Natural killer cell (primary cell): Measurements from ENCODE around the gene SARS2. TPM values are rescaled to one million over a fixed set of nuclear protein-coding genes. Genes with fewer than 3 reads are reported as not detected.

ENCODE experiments used
- ATAC-seq, 3 donors: fragments of 150-1000 bp in 2 of 3; fragments of 200-7000 bp in 1 of 3; cut with Tn5 transposase; 1 replicate in 1 of 3; 2 replicates in 2 of 3; pipeline ENCODE4 v1.10.0; 2021; ENCODE audit warnings: mild to moderate bottlenecking in 2 of 3, moderate library complexity in 2 of 3
- DNase-seq, 2 donors: peaks; one replicate each; pipeline versions ENCODE4 v3.0.0 to v3.0.0-alpha.2; 2013 to 2021; ENCODE audit warnings: mixed read lengths in 1 of 2
- H3K27ac ChIP-seq: one replicate; pipeline ENCODE4 v1.5.1; 2013; ENCODE audit warnings: mild to moderate bottlenecking, low read length
- H3K27me3 ChIP-seq: one replicate; pipeline ENCODE4 v1.6.1; 2013; ENCODE audit warnings: low read length; ENCODE audit not compliant: control insufficient read depth, insufficient read depth
- H3K36me3 ChIP-seq: one replicate; pipeline ENCODE4 v1.6.1; 2013; ENCODE audit warnings: low read length; ENCODE audit not compliant: control insufficient read depth, insufficient read depth
- H3K4me1 ChIP-seq: one replicate; pipeline ENCODE4 v1.6.1; 2013; ENCODE audit warnings: low read length; ENCODE audit not compliant: control insufficient read depth, insufficient read depth
- H3K4me3 ChIP-seq: one replicate; pipeline ENCODE4 v1.5.1; 2013; ENCODE audit warnings: low read length
- H3K9me3 ChIP-seq: one replicate; pipeline ENCODE4 v1.6.1; 2013; ENCODE audit warnings: low read length; ENCODE audit not compliant: control insufficient read depth, insufficient read depth
- H3K27ac Mint-ChIP-seq, 2 donors: one replicate each; pipeline ENCODE4 v1.8.0; 2022; ENCODE audit warnings: mild to moderate bottlenecking in 2 of 2, mixed read lengths in 2 of 2, moderate library complexity in 1 of 2
- H3K27me3 Mint-ChIP-seq, 2 donors: one replicate each; pipeline ENCODE4 v1.8.0; 2022; ENCODE audit warnings: low read depth in 2 of 2, mixed read lengths in 2 of 2
- H3K36me3 Mint-ChIP-seq: one replicate; pipeline ENCODE4 v1.8.0; 2022; ENCODE audit warnings: mixed read lengths
- H3K4me1 Mint-ChIP-seq, 2 donors: one replicate each; pipeline ENCODE4 v1.8.0; 2022; ENCODE audit warnings: mixed read lengths in 2 of 2
- H3K4me3 Mint-ChIP-seq: one replicate; pipeline ENCODE4 v1.8.0; 2022; ENCODE audit warnings: mild to moderate bottlenecking, moderate library complexity, mixed read lengths
- H3K9me3 Mint-ChIP-seq, 2 donors: one replicate each; pipeline ENCODE4 v1.8.0; 2022; ENCODE audit warnings: mixed read lengths in 2 of 2
- CTCF ChIP-seq: fragments of 200-600 bp; IDR thresholded peaks from one replicate; pipeline ENCODE4 v1.8.0; 2022; ENCODE audit warnings: antibody characterized with exemption
- WGBS: methylation state at CpG from one replicate; pipeline ENCODE4 v1.1.7; 2013; ENCODE audit warnings: missing lambda C conversion rate; ENCODE audit not compliant: insufficient coverage; 5-methylcytosine and 5-hydroxymethylcytosine counted together
- intact Hi-C: fragments of 100-400 bp; cut with micrococcal nuclease; formaldehyde crosslinking; loops from one replicate; pipeline ENCODE4 v1.14.2; 2022
- total RNA-seq, 4 donors: library from RNA; stranded (reverse); fragments of 120-200 nt in 1 of 4; gene quantifications; one replicate each; pipeline versions ENCODE4 v1.2.3 to v1.2.4, GENCODE V29; 2013 to 2022

SARS2 gene
- total RNA-seq, 3 donors from 2014 or later (not counting 1 experiment from before 2014, with no cell fraction given), result 25.4 to 53.0 (median 38.9) TPM

- peaks cover 21 to 30% of the 10 kb centered on the region in 2 donors for H3K4me1 Mint-ChIP-seq
- H3K27me3 Mint-ChIP-seq, result no peaks in the 10 kb centered on the region
- no peaks in the 10 kb centered on the region for H3K36me3 Mint-ChIP-seq
- H3K27ac Mint-ChIP-seq, result peak overlapping the region; percentile 6 to 29
- intact Hi-C loops, result no loop called here
- peaks cover 28% of the 10 kb centered on the region for H3K4me1 ChIP-seq
- peaks cover 32% of the 10 kb centered on the region for H3K36me3 ChIP-seq
- peak overlapping the region; percentile 26 for H3K27ac ChIP-seq
- TF ChIP-seq CTCF, result no peak
- no peak overlapping the region for H3K4me3 Mint-ChIP-seq
- H3K9me3 ChIP-seq, result no peaks in the 10 kb centered on the region
- ATAC-seq, result no peak
- WGBS, result 93% methylated on average over 18 of the region's 19 CpGs
- no peaks in the 10 kb centered on the region for H3K27me3 ChIP-seq
- no peaks in the 10 kb centered on the region for H3K9me3 Mint-ChIP-seq
- no peak overlapping the region for H3K4me3 ChIP-seq
- DNase-seq, result no peak
Observed at GRCh38 chr19:38880076-38880881, 50.3 kb downstream of the SARS2 start.

GRCh38 chr19:38879400-38879751 lies 51.2 kb downstream of the SARS2 start:
- peaks cover 35% of the 10 kb centered on the region for H3K36me3 ChIP-seq

GRCh38 chr19:38878575-38879399 lies 51.8 kb downstream of the SARS2 start:
- TF ChIP-seq CTCF, result no peak
- peak in 2 of 3 donors; percentile 6 to 11 for ATAC-seq
- no peaks in the 10 kb centered on the region for H3K36me3 Mint-ChIP-seq

More at GRCh38 chr19:38879400-38879751, 51.2 kb downstream of the SARS2 start:
- H3K4me3 Mint-ChIP-seq, result peak overlapping the region; percentile 82
- Histone ChIP-seq H3K4me1 (peaks cover 28% of the 10 kb centered on the region), H3K9me3 (no peaks in the 10 kb centered on the region), H3K4me3 (no peak overlapping the region), H3K27ac (peak overlapping the region; percentile 94), H3K27me3 (no peaks in the 10 kb centered on the region)
- H3K36me3 Mint-ChIP-seq, result no peaks in the 10 kb centered on the region
- DNase-seq (no peak), ATAC-seq (no peak)
- H3K4me1 Mint-ChIP-seq, result peaks cover 21 to 30% of the 10 kb centered on the region in 2 donors
- TF ChIP-seq CTCF, result no peak
- H3K27me3 Mint-ChIP-seq, result no peaks in the 10 kb centered on the region
- H3K27ac Mint-ChIP-seq, result peak overlapping the region; percentile 94 to 97
- intact Hi-C loops, result no loop called here
- no peaks in the 10 kb centered on the region for H3K9me3 Mint-ChIP-seq
- 96% methylated on average over 11 of the region's 11 CpGs for WGBS

More at GRCh38 chr19:38878575-38879399, 51.8 kb downstream of the SARS2 start:
- peaks cover 21 to 30% of the 10 kb centered on the region in 2 donors for H3K4me1 Mint-ChIP-seq
- Histone ChIP-seq H3K4me1 (peaks cover 28% of the 10 kb centered on the region), H3K27ac (peak overlapping the region; percentile 94), H3K27me3 (no peaks in the 10 kb centered on the region), H3K9me3 (no peaks in the 10 kb centered on the region), H3K4me3 (peak overlapping the region; percentile 38), H3K36me3 (peaks cover 35% of the 10 kb centered on the region)
- WGBS, result 58% methylated on average over 16 of the region's 16 CpGs
- H3K27ac Mint-ChIP-seq, result peak overlapping the region; percentile 94 to 97
- no peaks in the 10 kb centered on the region for H3K9me3 Mint-ChIP-seq
- intact Hi-C loops, result loop anchor here (1.0 kb wide), 1 partner anchor 21 kb away; the partner anchor contains the start of genes NFKBIB and SIRT2
- no peak for DNase-seq
- H3K27me3 Mint-ChIP-seq, result no peaks in the 10 kb centered on the region
- H3K4me3 Mint-ChIP-seq, result peak overlapping the region; percentile 82
